ENCODE measurements around the gene FYTTD1.

FYTTD1 gene

DNA sequence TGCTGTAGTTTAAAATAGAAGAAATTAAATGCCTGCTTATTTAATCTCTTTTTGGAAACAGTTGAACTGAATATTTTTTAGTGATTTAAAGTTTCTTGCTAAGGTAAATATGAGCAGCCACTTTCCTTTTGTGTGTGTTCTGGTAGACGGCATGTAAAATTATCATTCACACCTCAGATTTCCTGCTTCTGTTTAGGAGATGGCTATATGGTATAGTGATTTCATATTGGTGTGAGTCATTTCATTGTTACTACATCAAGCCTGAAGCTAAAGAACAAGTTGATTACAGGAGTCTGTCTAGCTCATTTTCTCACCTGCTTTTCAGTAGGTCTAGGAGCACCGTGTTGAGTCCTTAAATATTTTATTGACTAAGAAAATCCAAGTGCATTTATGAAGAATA, 43.6 kb downstream of the FYTTD1 start:
- no peak for DNase-seq (ENCODE audit: low spot score)

DNA sequence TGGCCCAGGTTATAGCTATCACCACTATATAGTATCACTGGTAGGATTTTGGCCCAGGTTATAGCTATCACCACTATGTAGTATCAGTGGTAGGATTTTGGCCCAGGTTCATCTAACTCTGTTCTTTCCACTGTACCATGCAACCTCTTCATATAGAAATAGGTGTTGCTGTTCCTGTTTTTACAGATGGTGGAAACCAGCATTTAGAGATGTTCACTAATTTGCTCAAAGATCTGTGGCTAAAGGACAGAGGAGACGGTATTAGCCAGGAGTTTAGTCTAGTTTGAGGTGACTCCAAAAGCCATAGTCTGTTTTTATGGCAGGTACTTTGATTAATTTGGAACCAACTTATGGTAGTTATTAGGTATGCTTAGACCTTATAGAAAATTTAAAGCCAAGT, 44.4 kb downstream of the FYTTD1 start:
- DNase-seq (ENCODE audit: low spot score), result peak; percentile 27

DNA sequence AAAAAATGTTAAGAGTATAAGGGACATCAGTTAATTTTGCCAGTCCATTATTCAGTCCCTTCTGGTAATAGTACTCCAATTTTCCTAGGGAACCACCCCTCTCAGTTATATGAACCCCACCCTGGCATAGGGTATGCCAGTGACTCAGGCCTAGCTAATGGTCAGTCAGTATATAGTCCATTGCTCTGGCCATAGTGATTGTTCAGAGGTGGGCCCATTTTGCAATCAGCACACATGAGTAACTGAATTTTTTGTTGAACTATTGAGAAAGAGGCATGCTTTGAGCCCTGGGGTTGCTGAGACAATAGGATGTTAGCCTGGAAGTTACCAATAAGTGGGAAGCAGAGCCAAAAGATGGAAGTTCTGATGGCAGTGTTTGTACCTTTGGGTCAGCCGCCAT, 45.5 kb downstream of the FYTTD1 start:
- DNase-seq (ENCODE audit: low spot score), result no peak

DNA sequence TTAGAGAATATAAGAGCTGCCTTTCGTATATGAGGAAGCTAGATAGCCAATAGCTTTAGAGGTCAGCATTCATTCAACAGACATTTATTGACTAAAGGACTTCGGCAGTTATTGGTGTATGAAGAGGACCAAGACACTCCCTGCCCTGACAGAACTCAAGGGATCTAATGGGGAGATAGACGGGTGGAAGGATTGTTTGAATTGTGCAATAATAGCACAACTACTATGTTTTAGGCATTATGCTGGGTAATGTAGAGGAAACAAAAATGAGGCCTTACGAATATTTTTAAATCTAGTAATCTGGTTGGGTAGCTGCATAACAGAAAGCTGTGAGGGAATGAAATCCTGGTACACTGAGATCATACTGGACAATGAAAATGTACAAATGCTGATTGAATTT, 46.4 kb downstream of the FYTTD1 start:
- no peak for DNase-seq (ENCODE audit: low spot score)

DNA sequence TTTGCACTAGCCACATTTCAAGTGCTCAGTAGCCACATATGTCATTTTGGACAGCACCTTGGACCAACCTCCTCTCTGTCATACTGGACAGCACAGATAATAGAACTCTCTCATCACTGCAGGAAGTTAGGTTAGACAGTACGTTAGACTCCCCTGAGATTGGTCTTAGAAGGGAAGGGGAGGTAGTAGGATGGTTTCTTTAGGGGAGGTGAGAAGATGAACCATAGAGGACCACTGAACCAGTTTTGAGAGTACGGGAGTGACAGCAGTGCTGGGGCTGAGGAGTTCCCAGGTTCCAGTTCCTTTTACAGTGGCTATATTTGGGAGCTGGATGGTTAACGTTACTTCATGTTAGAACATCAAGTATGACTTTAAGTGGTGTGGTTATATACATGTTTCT, 49.2 kb downstream of the FYTTD1 start:
- no peak for DNase-seq (ENCODE audit: low spot score)

DNA sequence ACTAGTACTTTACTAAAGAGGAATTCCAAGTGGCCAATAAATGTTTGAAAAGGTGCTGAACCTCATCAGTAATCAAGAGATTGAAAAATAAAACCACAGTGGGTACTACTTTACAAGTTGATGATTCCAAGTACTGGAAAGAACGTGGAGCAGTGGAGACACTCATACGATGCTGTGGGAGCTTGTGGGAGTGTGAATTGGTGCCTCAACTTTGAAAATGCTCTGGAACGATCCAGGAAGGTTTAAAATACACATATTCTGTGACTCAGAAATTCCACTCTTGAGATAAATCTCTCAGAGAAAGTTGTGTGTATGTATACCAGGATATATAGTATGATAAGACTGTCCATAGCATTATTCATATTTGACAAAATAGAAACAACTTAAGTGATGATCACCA, 50.7 kb downstream of the FYTTD1 start:
- DNase-seq (ENCODE audit: low spot score), result no peak

DNA sequence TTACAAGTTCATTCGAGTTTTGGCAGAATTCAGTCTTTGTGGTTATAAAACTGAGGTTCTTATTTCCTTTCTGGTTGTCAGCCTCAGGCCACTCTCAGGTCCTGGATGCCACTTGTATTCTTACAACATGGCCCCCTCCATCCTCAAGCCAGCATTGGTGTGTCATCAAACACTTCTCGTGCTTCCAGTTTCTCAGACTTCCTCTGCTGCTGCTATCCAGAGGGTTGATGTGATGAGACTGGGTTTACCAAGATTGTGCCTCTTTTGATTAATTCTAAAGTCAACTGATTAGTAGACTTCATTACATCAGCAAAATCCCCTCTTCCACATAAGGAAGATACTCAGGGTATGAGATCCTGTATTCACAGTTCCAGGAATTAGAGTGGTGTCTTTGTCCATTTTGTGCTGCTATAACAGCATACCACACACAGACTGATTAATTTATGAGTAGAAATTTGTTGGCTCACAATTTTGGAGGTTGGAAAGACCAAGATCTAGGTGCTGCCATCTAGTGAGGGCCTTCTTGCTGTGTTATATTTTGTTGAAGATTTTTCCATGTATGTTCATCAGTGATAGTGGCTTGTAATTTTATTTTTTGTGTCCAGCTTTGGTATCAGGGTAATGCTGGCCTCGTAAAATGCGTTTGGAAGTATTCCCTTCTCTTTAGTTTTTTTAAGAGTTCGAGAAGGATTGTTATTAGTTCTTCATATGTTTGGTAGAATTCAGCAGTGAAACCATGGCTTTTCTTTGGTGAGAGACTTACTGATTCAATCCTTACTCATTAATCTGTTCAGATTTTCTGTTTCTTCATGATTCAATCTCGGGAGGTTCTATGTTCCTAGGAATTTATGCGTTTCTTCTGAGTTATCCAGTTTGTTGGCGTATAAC, 52.5 kb downstream of the FYTTD1 start:
- DNase-seq (ENCODE audit: low spot score), result peak; percentile 72

- peak; percentile 45 for DNase-seq (ENCODE audit: low spot score)
Measured at GRCh38 chr3:197802779-197803459, 53.2 kb downstream of the FYTTD1 start.

- no peak for DNase-seq (ENCODE audit: low spot score)
Measured at GRCh38 chr3:197804511-197804910, 54.8 kb downstream of the FYTTD1 start.

GRCh38 chr3:197807969-197808587, 58.4 kb downstream of the FYTTD1 start:
- no peak for DNase-seq (ENCODE audit: low spot score)

- DNase-seq (ENCODE audit: low spot score), result no peak
Measured at GRCh38 chr3:197809356-197810020, 59.8 kb downstream of the FYTTD1 start.

DNA sequence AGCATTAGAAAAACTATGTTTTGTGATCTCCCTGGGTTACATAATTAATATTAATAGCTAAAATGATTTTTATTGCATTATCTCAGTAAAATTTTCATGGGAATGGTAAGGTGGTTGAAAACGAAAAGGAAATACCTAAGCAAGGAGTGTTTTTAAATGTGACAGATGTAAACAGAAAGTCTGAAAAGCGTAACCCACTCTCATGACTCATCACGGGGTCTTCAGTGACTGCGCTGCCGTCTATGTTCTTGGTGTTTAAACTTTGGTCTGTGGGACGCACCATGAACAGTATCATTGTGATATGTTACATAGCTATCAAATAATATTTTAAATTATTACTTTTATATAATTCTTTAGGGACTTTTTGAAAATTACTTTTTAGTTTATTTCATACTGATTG, 61.2 kb downstream of the FYTTD1 start:
- DNase-seq (ENCODE audit: low spot score), result no peak

DNA sequence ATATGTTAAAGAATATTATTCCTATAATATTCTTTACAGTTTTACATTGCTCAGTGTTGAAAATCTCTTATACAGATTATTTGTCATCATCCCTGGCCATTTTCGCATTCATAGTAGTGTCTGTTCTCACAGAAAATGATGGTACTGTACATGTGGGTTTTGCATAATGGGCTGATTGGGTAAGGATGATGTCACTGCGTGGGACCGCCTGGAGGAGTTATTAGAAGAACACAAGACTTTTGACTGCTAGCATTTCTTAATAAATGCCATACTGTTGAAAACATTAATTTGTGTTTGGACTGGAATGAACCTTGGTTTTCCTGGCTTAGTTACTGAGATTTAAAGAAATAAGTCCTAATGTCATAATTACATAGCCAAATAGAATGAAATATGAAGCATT, 61.7 kb downstream of the FYTTD1 start:
- no peak for DNase-seq (ENCODE audit: low spot score)

- no peak for DNase-seq (ENCODE audit: low spot score)
Measured at GRCh38 chr3:197814372-197814771, 64.7 kb downstream of the FYTTD1 start.

DNA sequence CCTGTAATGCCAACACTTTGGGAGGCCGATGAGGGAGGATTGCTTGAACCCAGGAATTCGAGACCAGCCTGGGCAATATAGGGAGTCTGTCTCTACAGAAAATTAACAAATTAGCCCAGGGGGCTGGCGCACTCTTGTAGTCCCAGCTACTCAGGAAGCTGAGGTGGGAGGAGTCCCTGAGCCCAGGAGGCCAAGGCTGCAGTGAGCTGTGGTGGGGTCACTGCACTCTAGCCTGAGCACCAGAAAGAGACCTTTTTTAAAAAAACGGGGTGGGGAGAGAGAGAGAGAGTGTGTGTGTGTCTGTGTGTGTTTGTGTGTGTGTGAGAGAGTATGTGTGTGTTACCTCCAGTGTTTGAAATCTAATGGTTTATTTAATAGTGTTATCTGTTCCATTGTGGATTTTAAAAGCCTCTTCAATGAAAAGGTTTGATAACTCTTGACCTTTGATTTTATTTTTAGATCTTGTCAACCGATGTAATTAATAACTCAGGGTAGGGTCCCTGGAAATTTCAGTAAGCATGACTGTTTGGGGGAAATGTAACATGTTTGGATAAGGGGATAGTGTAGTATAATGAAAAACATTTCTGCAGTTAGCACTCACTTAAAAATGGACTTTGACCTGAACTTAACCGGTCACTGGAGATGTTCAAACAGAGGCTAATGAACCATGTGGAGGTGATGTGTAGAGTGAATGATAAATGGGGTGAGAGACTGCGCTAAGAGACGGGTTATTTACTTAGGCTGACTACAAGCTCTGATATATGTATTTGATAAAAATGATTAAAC, 71.1 kb downstream of the FYTTD1 start:
- no peak for DNase-seq (ENCODE audit: low spot score)

DNA sequence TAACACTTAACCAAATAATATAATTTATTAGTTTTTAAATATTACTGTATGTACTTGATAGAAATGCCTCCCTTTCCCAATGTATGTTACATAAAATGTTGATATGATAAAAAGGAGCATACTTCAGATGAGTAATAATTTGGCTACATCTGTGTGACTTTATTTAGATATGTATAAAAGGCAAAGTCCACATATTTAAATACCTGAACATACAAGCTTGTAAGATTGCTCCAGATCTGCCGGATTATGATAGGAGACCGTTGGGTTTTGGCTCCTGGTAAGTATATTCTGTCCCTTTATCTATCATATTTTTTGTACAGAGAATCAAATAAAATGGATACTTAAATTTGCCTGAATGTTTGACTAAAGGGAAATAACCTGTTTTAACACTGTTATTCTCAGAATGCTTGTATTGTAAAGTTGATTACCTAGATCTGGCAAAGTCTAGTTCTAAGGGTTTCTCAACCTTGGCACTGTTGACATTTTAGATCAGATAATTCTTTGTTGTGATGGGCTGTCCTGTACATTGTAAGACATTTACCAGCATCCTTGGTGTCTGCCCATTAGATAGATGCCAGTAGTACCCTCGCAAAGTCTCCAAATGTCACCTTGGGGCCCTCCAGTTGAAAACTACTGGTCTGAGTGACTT, 79.8 kb downstream of the FYTTD1 start:
- no peak for DNase-seq (ENCODE audit: low spot score)

DNA sequence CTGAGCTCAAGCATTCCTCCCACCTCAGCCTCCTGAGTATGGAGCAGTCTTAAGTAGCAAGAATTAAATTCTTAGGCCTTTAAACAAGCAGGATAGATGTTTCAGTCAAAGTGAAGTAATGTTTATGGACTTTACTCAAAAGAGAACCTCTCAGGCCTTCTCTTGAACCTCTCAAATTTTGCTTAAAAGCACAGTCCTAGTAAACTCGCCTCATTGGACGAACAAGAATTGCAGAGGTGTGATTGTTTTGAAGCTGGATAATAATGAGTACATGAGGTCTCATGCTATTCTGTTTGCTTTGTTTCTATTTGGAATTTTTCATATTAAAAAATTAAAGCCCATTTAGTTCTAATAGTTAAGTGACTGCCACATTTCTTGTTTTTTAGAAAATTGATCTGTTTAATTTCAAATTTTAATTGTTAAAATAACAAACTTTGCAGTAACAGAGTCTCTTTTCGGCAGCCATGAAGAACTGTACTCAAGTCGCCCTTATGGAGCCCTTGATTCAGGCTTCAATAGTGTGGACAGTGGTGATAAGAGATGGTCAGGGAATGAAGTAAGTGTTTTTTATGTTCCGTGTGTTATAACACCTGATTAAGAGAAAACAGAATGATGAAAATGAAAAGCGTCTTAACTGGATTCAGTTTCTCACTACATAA, 80.8 kb downstream of the FYTTD1 start:
- no peak for DNase-seq (ENCODE audit: low spot score)

GRCh38 chr3:197830967-197831313, 81.3 kb downstream of the FYTTD1 start:
- no peak for DNase-seq (ENCODE audit: low spot score)

DNA sequence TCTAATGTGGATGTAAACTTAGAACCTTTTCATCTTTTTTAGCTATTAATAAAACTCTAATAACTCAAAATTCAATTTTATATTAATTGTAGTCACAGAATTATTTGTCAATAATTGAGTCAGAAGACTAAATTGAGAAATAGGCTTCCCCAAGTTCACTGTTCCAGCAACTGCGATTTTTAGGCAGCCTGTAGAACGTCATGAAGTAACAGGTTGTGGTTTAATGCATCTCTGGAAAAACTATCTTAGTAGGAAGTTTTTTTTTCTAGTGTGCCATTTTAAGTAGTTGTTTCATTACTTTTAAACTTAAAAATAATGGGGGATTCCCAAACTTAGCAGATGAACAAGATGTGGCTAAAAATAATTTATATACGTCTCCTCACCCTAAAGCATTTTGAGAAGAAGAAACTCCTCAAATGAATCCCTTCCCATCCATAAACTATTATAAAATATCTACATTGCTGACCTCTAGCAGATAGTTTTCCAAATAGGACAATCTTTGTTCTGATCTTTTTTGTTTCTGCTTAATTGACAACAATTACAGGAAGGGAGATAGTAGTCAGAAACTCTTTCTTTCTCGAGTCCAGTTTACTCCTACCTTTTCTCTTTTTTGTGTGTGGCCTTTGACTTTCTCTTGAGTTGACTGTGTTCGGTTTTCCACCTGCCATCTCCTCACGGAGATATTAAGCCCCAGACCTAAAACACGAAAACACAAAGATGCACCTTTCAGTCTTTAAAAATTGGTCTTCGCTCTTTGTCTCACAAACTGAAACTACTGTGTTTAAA, 84.4 kb downstream of the FYTTD1 start:
- no peak for DNase-seq (ENCODE audit: low spot score)

DNA sequence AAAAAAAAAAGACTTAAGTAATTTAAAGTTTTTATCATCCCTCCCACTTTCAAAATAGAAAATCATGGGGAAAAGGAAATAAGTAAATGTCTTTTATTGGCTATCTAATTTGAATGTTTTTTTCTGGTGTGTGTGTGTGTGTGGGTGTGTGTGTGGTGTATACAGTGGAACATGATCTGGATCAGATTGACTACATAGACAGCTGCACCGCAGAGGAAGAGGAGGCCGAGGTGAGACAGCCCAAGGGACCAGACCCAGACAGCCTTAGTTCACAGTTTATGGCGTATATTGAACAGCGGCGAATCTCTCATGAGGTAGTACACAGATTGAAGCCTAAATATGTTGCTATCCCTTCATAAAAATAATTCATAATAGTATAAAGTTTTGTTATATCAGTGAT, 85.8 kb downstream of the FYTTD1 start:
- no peak for DNase-seq (ENCODE audit: low spot score)

Measured in NAMALWA (cell line).